ENCODE data around the gene RBM6.
"Not testable (repeated sequence)": the region's sequence is repeated elsewhere in the genome, so short reads cannot be mapped to it uniquely, and the experiment has no call there.

The RBM6 gene

GRCh38 chr3:49917806-49918590 is 22.0 kb upstream of the RBM6 start:
- DNase-seq (ENCODE audit: low read depth in 2 of 2) = not testable (repeated sequence)

- DNase-seq (ENCODE audit: low read depth in 2 of 2) = no peak
Measured at GRCh38 chr3:49924683-49925082, 15.3 kb upstream of the RBM6 start.

GRCh38 chr3:49925485-49925884 is 14.5 kb upstream of the RBM6 start:
- DNase-seq (ENCODE audit: low read depth in 2 of 2) = no peak

GRCh38 chr3:49926117-49926728 is 13.7 kb upstream of the RBM6 start:
- DNase-seq (ENCODE audit: low read depth in 2 of 2) = no peak

GRCh38 chr3:49927798-49928197 is 12.2 kb upstream of the RBM6 start:
- no peak for DNase-seq (ENCODE audit: low read depth in 2 of 2)

- no peak for DNase-seq (ENCODE audit: low read depth in 2 of 2)
Measured at GRCh38 chr3:49928481-49929017, 11.4 kb upstream of the RBM6 start.

- peak; percentile 89 to 90 for DNase-seq (ENCODE audit: low read depth in 2 of 2)
Measured at GRCh38 chr3:49929291-49930167, 10.4 kb upstream of the RBM6 start, which contains the start of gene MON1A. Gene MON1A (minus strand): TSS chr3:49929811. CDS start chr3:49913346, 16,465 bp downstream.

GRCh38 chr3:49930168-49930690 is 9.7 kb upstream of the RBM6 start:
- DNase-seq (ENCODE audit: low read depth in 2 of 2) = no peak

- DNase-seq (ENCODE audit: low read depth in 2 of 2) = no peak
Measured at GRCh38 chr3:49930922-49931321, 9.0 kb upstream of the RBM6 start.

- not testable (repeated sequence) for DNase-seq (ENCODE audit: low read depth in 2 of 2)
Measured at GRCh38 chr3:49932281-49932680, 7.7 kb upstream of the RBM6 start.

- no peak for DNase-seq (ENCODE audit: low read depth in 2 of 2)
Measured at GRCh38 chr3:49937090-49937489, 2.9 kb upstream of the RBM6 start.

GRCh38 chr3:49940667-49941249 is 808 bp downstream of the RBM6 start:
- DNase-seq (ENCODE audit: low read depth in 2 of 2) = no peak

- DNase-seq (ENCODE audit: low read depth in 2 of 2) = no peak
Measured at GRCh38 chr3:49942651-49943050, 2.7 kb downstream of the RBM6 start.

GRCh38 chr3:49952924-49953323 is 13.0 kb downstream of the RBM6 start:
- DNase-seq (ENCODE audit: low read depth in 2 of 2) = no peak

GRCh38 chr3:49955636-49956035 is 15.7 kb downstream of the RBM6 start:
- no peak for DNase-seq (ENCODE audit: low read depth in 2 of 2)

- DNase-seq (ENCODE audit: low read depth in 2 of 2) = no peak
Measured at GRCh38 chr3:49966233-49966942, 26.4 kb downstream of the RBM6 start.

GRCh38 chr3:49967291-49967690 is 27.3 kb downstream of the RBM6 start:
- no peak for DNase-seq (ENCODE audit: low read depth in 2 of 2)

GRCh38 chr3:49968346-49968745 is 28.4 kb downstream of the RBM6 start:
- no peak for DNase-seq (ENCODE audit: low read depth in 2 of 2)

GRCh38 chr3:49972656-49973055 is 32.7 kb downstream of the RBM6 start:
- DNase-seq (ENCODE audit: low read depth in 2 of 2) = no peak

GRCh38 chr3:49976942-49977341 is 37.0 kb downstream of the RBM6 start:
- no peak for DNase-seq (ENCODE audit: low read depth in 2 of 2)

- DNase-seq (ENCODE audit: low read depth in 2 of 2) = no peak
Measured at GRCh38 chr3:49984394-49984793, 44.4 kb downstream of the RBM6 start.

Measured in stimulated activated CD4-positive, alpha-beta T cell treated with anti-CD3 and anti-CD28 coated beads, Interleukin-4, amount 100 ng/mL, for 48 hours (primary cell).